ENCODE data around the gene TFRC. TPM values are rescaled to one million over a fixed set of nuclear protein-coding genes. Genes with fewer than 3 reads are reported as not detected.
"Not testable (repeated sequence)": the region's sequence is repeated elsewhere in the genome, so short reads cannot be mapped to it uniquely, and the experiment has no call there.

TFRC gene
- total RNA-seq, 1 donor from 2014 or later, result 93.4 TPM

DNA sequence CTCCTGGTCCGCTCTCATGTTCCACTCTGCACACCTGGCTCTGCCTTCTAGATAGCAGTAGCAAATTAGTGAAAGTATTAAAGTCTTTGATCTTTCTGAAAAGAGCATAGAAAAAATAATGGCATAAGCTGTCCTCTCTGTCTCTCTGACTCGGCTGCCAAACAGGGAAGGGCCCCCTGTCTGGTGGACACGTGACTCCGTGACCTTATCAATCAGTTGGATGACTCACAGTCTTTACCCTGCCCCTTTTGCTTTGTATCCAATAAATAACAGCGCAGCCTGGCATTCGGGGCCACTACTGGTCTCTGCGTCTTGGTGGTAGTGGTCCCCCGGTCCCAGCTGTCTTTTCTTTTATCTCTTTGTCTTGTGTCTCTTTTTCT is 59.4 kb downstream of the TFRC start:
- not testable (repeated sequence) for H3K36me3 ChIP-seq (ENCODE audit: control insufficient read depth in 3 of 3, insufficient read depth in 3 of 3, low read length in 3 of 3); H3K4me3 ChIP-seq (ENCODE audit: low read length in 3 of 3); H3K9ac ChIP-seq (ENCODE audit: low read depth in 1 of 3, low read length in 3 of 3); H3K27me3 ChIP-seq (ENCODE audit: control insufficient read depth in 3 of 3, insufficient read depth in 3 of 3, low read length in 3 of 3); H3K27ac ChIP-seq (ENCODE audit: low read depth, low read length); H3K9me3 ChIP-seq (ENCODE audit: control insufficient read depth in 3 of 3, low read length in 3 of 3); H3K4me1 ChIP-seq (ENCODE audit: control insufficient read depth in 3 of 3, insufficient read depth in 3 of 3, low read length in 3 of 3)

GRCh38 chr3:196020373-196020772 is 61.5 kb downstream of the TFRC start:
- Histone ChIP-seq H3K27me3 (ENCODE audit: control insufficient read depth in 3 of 3, insufficient read depth in 3 of 3, low read length in 3 of 3) (no peaks in the 10 kb centered on the region), H3K9ac (ENCODE audit: low read depth in 1 of 3, low read length in 3 of 3) (no peak overlapping the region)

GRCh38 chr3:196019576-196019975 is 62.3 kb downstream of the TFRC start:
- H3K27ac ChIP-seq (ENCODE audit: low read depth, low read length); H3K4me3 ChIP-seq (ENCODE audit: low read length in 3 of 3); H3K9ac ChIP-seq (ENCODE audit: low read depth in 1 of 3, low read length in 3 of 3); H3K27me3 ChIP-seq (ENCODE audit: control insufficient read depth in 3 of 3, insufficient read depth in 3 of 3, low read length in 3 of 3); H3K36me3 ChIP-seq (ENCODE audit: control insufficient read depth in 3 of 3, insufficient read depth in 3 of 3, low read length in 3 of 3); H3K9me3 ChIP-seq (ENCODE audit: control insufficient read depth in 3 of 3, low read length in 3 of 3); H3K4me1 ChIP-seq (ENCODE audit: control insufficient read depth in 3 of 3, insufficient read depth in 3 of 3, low read length in 3 of 3): not testable (repeated sequence)

More at GRCh38 chr3:196020373-196020772, 61.5 kb downstream of the TFRC start:
- Histone ChIP-seq H3K36me3 (ENCODE audit: control insufficient read depth in 3 of 3, insufficient read depth in 3 of 3, low read length in 3 of 3) (no peaks in the 10 kb centered on the region), H3K9me3 (ENCODE audit: control insufficient read depth in 3 of 3, low read length in 3 of 3) (no peaks in the 10 kb centered on the region), H3K4me3 (ENCODE audit: low read length in 3 of 3) (no peak overlapping the region), H3K27ac (ENCODE audit: low read depth, low read length) (no peak overlapping the region), H3K4me1 (ENCODE audit: control insufficient read depth in 3 of 3, insufficient read depth in 3 of 3, low read length in 3 of 3) (no peaks in the 10 kb centered on the region)

GRCh38 chr3:196018159-196018558 is 63.7 kb downstream of the TFRC start:
- H3K9me3 ChIP-seq (ENCODE audit: control insufficient read depth in 3 of 3, low read length in 3 of 3); H3K9ac ChIP-seq (ENCODE audit: low read depth in 1 of 3, low read length in 3 of 3); H3K4me3 ChIP-seq (ENCODE audit: low read length in 3 of 3); H3K36me3 ChIP-seq (ENCODE audit: control insufficient read depth in 3 of 3, insufficient read depth in 3 of 3, low read length in 3 of 3); H3K4me1 ChIP-seq (ENCODE audit: control insufficient read depth in 3 of 3, insufficient read depth in 3 of 3, low read length in 3 of 3); H3K27ac ChIP-seq (ENCODE audit: low read depth, low read length); H3K27me3 ChIP-seq (ENCODE audit: control insufficient read depth in 3 of 3, insufficient read depth in 3 of 3, low read length in 3 of 3): not testable (repeated sequence)

- H3K27ac ChIP-seq (ENCODE audit: low read depth, low read length), result no peak overlapping the region
- no peak overlapping the region for H3K9ac ChIP-seq (ENCODE audit: low read depth in 1 of 3, low read length in 3 of 3)
- no peaks in the 10 kb centered on the region for H3K9me3 ChIP-seq (ENCODE audit: control insufficient read depth in 3 of 3, low read length in 3 of 3)
- no peaks in the 10 kb centered on the region for H3K27me3 ChIP-seq (ENCODE audit: control insufficient read depth in 3 of 3, insufficient read depth in 3 of 3, low read length in 3 of 3)
- no peaks in the 10 kb centered on the region for H3K36me3 ChIP-seq (ENCODE audit: control insufficient read depth in 3 of 3, insufficient read depth in 3 of 3, low read length in 3 of 3)
- no peaks in the 10 kb centered on the region for H3K4me1 ChIP-seq (ENCODE audit: control insufficient read depth in 3 of 3, insufficient read depth in 3 of 3, low read length in 3 of 3)
- no peak overlapping the region for H3K4me3 ChIP-seq (ENCODE audit: low read length in 3 of 3)
Observed at GRCh38 chr3:196016485-196016884, 65.4 kb downstream of the TFRC start.

DNA sequence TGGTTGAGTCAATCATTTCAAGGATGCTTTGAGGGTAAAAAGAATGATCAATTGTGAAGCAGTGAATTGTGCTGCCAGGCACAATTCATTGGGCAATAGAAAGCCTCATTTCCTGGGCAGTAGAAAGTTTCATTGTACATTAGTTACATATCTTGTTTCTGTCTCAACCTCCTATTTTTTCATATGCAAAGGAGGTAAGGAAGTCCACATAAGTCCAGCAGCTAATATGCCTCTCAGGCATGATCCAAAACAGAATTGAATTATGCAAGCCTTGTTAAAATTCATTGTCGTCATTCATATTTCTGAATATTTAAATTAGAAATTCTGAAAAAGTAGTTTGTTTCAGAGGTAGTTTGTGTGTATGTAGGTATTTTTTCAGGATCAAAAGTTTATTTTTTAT is 65.8 kb downstream of the TFRC start:
- H3K9ac ChIP-seq (ENCODE audit: low read depth in 1 of 3, low read length in 3 of 3), result no peak overlapping the region
- H3K27me3 ChIP-seq (ENCODE audit: control insufficient read depth in 3 of 3, insufficient read depth in 3 of 3, low read length in 3 of 3), result no peaks in the 10 kb centered on the region
- no peaks in the 10 kb centered on the region for H3K36me3 ChIP-seq (ENCODE audit: control insufficient read depth in 3 of 3, insufficient read depth in 3 of 3, low read length in 3 of 3)
- no peaks in the 10 kb centered on the region for H3K4me1 ChIP-seq (ENCODE audit: control insufficient read depth in 3 of 3, insufficient read depth in 3 of 3, low read length in 3 of 3)
- H3K9me3 ChIP-seq (ENCODE audit: control insufficient read depth in 3 of 3, low read length in 3 of 3), result no peaks in the 10 kb centered on the region
- H3K4me3 ChIP-seq (ENCODE audit: low read length in 3 of 3), result no peak overlapping the region
- H3K27ac ChIP-seq (ENCODE audit: low read depth, low read length), result no peak overlapping the region

DNA sequence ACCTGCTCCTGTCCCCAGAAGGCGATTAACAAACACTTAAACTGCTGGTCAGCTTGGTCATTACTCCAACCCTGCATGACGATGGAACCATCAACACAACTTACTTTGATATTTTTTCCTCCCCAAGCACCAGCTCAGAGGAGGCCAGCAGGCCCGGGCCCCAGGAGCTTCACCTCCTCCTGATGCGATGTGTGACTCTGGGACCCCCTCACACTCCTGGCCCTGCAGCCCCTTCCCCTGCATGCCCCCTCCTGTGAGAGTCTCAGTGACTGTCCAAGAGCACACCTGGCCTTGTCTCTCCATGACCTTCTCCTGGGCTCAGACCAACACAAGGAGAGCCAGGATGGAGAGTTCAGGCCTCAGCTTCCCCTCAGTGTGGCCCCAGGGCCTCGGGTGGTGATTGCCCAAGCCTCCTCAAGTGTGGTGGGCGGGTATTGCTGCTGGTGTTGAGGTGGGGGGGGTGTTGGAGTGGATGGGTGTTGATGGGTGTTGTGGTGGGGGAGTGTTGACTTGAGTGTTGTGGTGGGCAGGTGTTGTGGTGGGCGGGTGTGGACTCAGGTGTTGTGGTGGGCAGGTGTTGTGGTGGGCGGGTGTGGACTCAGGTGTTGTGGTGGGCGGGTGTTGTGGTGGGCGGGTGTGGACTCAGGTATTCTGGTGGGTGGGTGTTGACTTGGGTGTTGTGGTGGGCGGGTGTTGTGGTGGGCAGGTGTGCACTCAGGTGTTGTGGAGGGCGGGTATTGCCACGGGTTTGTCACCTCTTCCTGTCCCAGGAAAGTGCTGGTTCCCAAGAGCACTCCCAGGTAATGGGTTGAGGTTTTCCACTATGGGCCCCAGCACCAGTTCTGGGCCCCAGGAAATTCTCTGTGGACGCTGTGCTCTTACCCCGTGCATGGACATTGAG is 68.1 kb downstream of the TFRC start:
- H3K4me1 ChIP-seq (ENCODE audit: control insufficient read depth in 3 of 3, insufficient read depth in 3 of 3, low read length in 3 of 3), result no peaks in the 10 kb centered on the region
- H3K9me3 ChIP-seq (ENCODE audit: control insufficient read depth in 3 of 3, low read length in 3 of 3), result no peaks in the 10 kb centered on the region
- H3K27ac ChIP-seq (ENCODE audit: low read depth, low read length), result no peak overlapping the region
- H3K4me3 ChIP-seq (ENCODE audit: low read length in 3 of 3), result no peak overlapping the region
- no peak overlapping the region for H3K9ac ChIP-seq (ENCODE audit: low read depth in 1 of 3, low read length in 3 of 3)
- H3K36me3 ChIP-seq (ENCODE audit: control insufficient read depth in 3 of 3, insufficient read depth in 3 of 3, low read length in 3 of 3), result no peaks in the 10 kb centered on the region
- no peaks in the 10 kb centered on the region for H3K27me3 ChIP-seq (ENCODE audit: control insufficient read depth in 3 of 3, insufficient read depth in 3 of 3, low read length in 3 of 3)

DNA sequence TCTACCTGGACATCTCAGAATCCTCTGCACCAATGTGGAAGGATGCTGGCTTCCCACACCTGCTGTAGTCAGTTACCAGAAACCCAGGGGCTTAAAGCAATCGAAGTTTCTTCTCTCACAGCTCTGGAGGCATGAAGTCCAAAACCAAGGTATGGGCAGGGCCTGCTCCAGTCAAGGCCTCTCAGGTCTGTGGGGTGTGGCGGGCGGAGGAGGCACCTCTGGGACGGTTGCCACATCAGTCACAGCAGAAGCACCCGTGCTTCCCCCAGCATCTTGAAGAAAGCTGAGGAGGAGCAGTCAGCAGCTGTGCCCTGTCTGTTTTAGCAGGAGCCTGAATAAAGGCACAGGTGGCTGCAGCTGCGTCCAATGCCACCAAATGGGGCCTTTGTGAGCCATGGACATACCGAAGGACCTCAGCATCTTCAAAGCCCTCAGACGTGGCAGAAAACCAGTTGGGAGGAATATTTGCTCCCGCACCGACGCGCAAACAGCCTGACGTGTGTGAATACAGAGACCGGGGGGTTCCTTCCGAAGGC is 68.9 kb downstream of the TFRC start:
- Histone ChIP-seq H3K4me3 (ENCODE audit: low read length in 3 of 3) (no peak overlapping the region), H3K36me3 (ENCODE audit: control insufficient read depth in 3 of 3, insufficient read depth in 3 of 3, low read length in 3 of 3) (no peaks in the 10 kb centered on the region), H3K9ac (ENCODE audit: low read depth in 1 of 3, low read length in 3 of 3) (no peak overlapping the region), H3K9me3 (ENCODE audit: control insufficient read depth in 3 of 3, low read length in 3 of 3) (no peaks in the 10 kb centered on the region), H3K27ac (ENCODE audit: low read depth, low read length) (no peak overlapping the region), H3K4me1 (ENCODE audit: control insufficient read depth in 3 of 3, insufficient read depth in 3 of 3, low read length in 3 of 3) (no peaks in the 10 kb centered on the region), H3K27me3 (ENCODE audit: control insufficient read depth in 3 of 3, insufficient read depth in 3 of 3, low read length in 3 of 3) (no peaks in the 10 kb centered on the region)

DNA sequence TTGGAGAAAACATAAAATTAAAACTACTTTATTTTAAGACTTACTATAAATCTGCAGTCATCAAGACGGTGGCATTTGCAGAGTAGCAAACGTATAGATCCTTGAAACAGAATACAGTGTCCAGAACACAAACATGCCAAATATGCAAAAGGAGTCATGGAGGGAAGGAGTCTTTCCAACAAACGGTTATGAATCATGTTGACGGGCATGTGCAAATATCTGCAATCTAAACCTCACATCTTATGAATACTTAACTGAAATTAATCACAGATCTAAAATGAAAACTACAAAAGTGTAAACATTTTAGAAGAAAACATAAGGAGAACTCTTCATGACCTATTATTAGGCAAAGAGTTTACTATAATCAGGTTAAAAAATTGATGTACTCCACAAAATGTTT is 69.4 kb downstream of the TFRC start:
- Histone ChIP-seq H3K4me3 (ENCODE audit: low read length in 3 of 3) (no peak overlapping the region), H3K9me3 (ENCODE audit: control insufficient read depth in 3 of 3, low read length in 3 of 3) (no peaks in the 10 kb centered on the region), H3K4me1 (ENCODE audit: control insufficient read depth in 3 of 3, insufficient read depth in 3 of 3, low read length in 3 of 3) (no peaks in the 10 kb centered on the region), H3K27me3 (ENCODE audit: control insufficient read depth in 3 of 3, insufficient read depth in 3 of 3, low read length in 3 of 3) (no peaks in the 10 kb centered on the region), H3K36me3 (ENCODE audit: control insufficient read depth in 3 of 3, insufficient read depth in 3 of 3, low read length in 3 of 3) (no peaks in the 10 kb centered on the region), H3K27ac (ENCODE audit: low read depth, low read length) (no peak overlapping the region), H3K9ac (ENCODE audit: low read depth in 1 of 3, low read length in 3 of 3) (no peak overlapping the region)

DNA sequence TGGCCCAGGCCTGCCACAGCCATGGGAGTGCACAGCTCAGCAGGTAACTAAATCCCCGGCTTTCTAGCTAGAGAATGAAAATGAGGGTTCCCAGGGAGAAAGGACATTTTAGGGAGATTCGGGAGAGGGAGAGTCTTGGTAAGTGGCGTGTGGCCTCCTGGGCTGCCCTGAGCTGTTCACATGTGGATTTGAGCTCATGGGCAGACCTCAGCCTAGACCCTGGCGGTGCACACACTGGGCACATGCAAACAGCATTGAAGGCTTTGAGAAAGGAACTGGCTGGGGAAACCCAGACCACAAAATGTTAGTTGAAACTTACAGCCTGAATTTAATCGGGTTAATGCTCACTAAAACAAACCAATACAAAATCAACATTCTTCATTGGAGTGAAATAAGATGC is 72.4 kb downstream of the TFRC start:
- no peak overlapping the region for H3K27ac ChIP-seq (ENCODE audit: low read depth, low read length)
- H3K4me3 ChIP-seq (ENCODE audit: low read length in 3 of 3), result no peak overlapping the region
- no peaks in the 10 kb centered on the region for H3K4me1 ChIP-seq (ENCODE audit: control insufficient read depth in 3 of 3, insufficient read depth in 3 of 3, low read length in 3 of 3)
- no peaks in the 10 kb centered on the region for H3K27me3 ChIP-seq (ENCODE audit: control insufficient read depth in 3 of 3, insufficient read depth in 3 of 3, low read length in 3 of 3)
- no peaks in the 10 kb centered on the region for H3K36me3 ChIP-seq (ENCODE audit: control insufficient read depth in 3 of 3, insufficient read depth in 3 of 3, low read length in 3 of 3)
- no peaks in the 10 kb centered on the region for H3K9me3 ChIP-seq (ENCODE audit: control insufficient read depth in 3 of 3, low read length in 3 of 3)
- no peak overlapping the region for H3K9ac ChIP-seq (ENCODE audit: low read depth in 1 of 3, low read length in 3 of 3)
